Kidney glomerular epithelial cell (primary cell): ENCODE results near the gene G6PC3.
"Not testable (repeated sequence)": the region's sequence is repeated elsewhere in the genome, so short reads cannot be mapped to it uniquely, and the experiment has no call there.

ENCODE experiments used
- DNase-seq: peaks from one replicate; lab custom pipeline; 2025; lab: John Stamatoyannopoulos, UW

G6PC3 gene

DNA sequence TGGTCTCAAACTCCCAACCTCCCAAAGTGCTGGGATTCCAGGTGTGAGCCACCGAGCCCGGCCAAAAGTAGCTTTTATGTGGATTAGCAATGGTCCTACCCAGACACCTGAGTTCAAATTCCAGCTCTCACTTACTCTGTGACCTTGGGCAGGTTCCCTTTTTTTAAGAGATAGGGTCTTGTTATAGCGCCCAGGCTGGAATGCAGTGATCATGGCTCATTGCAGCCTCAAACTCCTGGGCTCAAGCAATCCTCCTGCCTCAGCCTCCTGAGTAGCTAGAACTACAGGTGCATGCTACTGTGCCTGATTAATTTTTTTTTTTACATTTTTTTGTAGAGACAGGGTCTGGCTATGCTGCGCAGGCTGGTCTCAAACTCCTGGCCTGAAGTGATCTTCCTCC lies 36.3 kb downstream of the G6PC3 start:
- DNase-seq = no peak

- peak; percentile 83 for DNase-seq
These were observed 38.1 kb downstream of the G6PC3 start for GRCh38 chr17:44108440-44109311.

DNA sequence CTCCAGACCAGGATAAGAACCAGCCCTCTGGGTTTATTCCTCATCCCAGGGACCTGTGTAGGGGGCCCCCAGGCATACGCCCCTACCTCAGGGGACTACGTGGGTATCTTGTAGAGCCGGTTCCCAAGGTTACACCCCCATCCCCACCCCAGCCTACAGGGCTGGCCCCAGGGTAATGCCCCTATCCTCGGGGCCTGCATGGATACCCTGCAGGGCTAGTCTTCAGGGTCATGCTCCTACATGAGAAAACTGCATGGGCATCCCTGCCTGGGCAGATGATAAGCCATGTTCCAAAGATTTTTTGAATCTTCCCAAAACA lies 38.7 kb downstream of the G6PC3 start:
- DNase-seq = no peak

GRCh38 chr17:44110011-44110686 lies 39.6 kb downstream of the G6PC3 start:
- DNase-seq = no peak

DNA sequence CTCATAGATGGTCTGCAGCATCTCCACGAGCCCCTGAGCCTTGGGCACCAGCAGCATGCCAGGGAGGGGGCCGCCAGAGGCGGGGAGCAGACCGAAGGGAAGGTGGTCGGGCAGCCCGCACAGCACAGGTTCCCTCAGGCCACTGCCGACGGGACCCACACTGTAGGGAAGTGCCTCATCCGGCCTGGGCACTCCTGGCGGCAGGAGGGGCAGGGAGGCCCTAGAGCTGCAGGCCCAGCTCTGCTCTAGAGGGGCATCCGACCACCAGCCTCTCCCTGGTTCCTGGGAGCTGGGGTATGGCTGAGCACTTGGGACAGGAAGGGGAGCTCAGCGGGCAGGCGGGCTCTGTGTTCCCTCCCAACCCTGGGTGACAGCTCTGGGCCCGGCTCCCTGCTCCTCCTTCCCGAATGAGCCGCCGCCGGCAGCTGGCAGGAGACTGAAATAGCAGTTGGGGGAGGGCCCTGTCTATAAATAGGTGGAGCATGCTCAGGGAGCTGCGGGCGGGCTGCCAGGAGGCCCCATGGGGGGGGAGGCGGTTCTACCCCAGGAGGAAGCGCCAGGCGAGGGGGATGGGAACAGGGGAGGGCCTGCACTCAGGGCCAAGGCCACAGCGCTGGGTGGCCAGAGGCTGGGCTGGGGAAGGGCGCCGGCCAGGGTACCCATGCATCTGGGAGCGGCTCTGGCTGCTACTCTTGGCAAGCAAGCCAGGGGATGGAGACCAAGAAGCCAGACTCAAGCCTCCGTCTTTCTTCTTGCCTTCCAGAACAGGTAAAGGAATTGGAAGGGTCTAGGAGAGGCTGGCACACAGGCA lies 40.5 kb downstream of the G6PC3 start:
- DNase-seq = peak; percentile 87

DNA sequence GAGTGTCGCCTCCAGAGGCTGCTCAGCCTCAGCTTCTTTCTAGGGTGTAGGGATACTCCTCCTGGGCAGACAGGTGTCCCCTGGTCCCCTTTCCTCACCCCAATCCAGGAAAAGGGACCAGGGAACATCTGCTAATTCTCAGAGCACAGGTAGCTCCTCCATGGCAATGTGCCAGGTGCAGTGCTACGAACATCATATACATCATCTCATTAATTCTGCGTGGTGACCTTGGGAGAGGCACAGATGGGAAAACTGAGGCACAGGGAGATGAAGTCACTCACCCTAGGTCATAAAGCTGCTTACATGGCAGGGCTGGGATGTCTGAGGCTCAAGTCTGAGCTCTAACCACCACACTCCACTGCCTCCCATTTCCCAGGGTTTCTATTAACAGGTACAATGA lies 41.2 kb downstream of the G6PC3 start:
- no peak for DNase-seq

DNA sequence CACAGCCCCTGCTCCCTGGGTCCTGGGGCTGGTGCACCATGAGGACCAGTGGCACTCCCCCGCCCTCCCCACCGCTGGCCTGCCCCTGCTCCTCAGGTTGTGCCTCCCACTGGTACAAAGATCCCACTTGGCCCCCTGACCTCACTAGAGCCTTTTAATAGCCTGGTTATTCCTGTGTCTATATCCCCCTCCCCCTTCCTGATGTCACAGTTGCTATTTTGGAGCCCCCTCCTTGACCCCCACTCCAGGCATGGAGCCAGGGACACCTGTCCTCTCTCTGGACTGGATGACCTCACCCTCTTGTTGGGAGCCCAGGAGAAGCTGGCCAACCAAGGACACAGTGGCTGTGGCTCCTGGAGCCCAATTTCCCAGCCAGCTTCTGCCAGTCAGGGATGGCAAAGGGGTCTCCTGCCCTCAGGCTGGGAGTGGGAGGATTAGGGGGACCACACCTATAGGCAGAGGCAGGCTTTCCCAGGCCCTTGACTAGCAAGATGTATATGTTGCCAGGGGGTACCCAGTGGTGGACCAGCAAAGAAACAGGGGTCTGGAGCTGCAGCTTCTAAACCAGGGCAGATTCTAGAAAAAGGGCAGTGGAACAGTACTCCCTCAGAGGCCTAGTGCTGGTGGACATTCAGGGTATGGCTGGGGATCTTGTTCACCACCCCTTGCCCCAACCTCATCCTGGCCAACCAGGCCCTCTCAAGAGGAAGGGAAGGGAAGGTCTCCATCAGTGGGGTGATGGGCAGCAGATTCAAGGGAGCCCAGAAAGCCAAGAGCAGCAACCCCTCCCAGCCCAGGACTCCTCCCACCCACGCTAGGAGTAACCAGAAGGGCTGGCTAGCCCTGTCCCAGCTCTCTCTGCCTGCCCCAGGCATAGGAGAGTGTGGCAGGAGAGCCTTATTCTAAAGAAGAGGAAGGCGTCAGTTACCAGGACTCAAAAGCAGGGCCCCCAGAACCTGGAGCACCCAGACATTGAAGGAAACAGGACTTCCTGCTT lies 42.0 kb downstream of the G6PC3 start:
- no peak for DNase-seq

DNA sequence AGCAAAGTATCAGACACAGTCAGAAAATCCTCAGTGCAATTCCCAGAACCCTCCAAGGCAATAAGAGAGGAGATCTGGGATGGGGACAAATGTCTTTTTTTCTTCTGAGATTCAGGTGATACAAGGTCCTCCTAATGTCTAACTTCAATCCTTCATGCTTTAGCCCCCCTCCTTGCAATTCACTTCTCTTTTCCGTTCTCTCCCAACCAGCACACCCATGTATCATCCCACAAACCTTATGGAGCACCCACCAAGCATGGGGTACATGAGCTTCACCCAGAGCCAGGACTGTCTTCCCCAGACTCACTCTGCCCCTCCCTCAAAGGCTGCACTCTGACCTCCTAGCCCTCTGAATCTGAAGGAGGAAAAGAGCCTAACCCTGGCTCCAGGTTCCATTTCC lies 42.8 kb downstream of the G6PC3 start:
- DNase-seq = no peak

- DNase-seq = no peak
These were observed 43.6 kb downstream of the G6PC3 start for GRCh38 chr17:44113868-44114840.

GRCh38 chr17:44115585-44116415 lies 45.3 kb downstream of the G6PC3 start:
- DNase-seq = no peak

DNA sequence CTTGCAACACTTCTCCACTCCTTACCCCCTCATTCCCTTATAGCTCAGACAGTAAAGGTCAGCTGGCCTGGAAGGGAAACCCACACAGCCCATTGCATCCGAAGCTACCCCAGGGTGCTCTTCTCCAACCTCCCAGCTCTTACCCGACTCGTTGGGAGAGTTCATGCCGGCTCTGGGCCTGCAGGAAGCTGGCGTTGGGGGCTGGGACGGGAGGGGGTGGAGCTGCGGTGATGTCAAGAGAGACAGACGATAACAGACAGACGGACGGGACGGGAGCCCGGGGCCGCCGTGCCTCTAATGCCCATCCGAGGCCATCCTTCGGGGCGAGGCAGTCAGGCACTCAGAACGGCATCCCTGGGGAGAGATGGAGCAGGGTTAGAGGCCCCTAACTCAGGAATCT lies 46.8 kb downstream of the G6PC3 start:
- no peak for DNase-seq

GRCh38 chr17:44118427-44119050 lies 48.0 kb downstream of the G6PC3 start:
- no peak for DNase-seq

DNA sequence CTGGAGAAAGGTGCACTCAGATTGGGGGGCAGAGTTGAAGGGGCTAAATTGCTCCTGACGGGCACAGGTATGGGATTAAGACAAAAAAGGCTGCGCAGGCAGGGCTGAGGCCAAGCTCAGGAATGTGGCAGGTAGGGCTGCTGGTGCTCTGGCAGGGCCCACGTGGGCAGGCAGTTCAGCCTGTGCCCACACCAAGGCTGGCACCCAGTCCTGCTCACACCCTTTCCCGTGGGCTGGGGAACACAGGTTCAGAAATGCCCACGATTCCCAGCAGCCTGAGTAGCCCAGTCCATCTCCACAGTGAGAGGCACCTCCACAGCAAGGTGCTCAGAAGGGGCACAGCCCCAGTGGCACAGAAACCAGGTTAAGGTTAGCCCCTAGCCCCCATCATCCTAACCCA lies 48.5 kb downstream of the G6PC3 start:
- no peak for DNase-seq

DNA sequence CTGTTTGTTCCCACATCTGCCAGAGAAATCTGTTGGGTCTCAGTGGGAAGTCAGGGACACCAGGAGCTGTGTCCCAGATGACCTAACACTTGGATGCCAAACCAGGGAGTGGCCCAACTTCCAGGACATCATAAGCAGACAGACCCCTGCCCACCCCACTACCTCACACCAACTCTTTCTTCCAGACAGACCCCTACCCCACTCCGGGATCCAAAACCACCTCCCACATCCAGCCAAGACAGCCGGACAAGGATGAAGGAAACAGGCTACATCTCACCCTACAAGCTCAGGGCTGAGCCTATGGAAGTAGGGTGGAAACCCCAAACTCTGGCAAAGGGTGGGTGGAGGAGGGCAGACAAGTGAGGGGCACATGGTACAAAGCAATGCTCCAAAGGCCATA lies 49.3 kb downstream of the G6PC3 start:
- no peak for DNase-seq

DNA sequence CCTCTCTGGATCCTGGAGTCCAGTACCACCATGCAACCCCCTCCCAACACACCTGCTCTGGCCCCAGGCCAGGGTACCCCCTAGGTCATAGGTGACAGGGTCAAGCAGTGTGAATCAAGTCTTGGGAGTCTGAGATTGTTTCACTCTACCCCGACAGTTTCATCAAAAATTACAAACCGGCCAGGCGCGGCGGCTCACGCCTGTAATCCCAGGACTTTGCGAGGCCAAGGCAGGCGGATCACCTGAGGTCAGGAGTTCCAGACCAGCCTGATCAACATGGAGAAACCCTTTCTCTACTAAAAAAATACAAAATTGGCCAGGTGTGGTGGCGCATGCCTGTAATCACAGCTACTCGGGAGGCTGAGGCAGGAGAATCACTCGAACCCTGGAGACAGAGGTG lies 49.7 kb downstream of the G6PC3 start:
- DNase-seq = not testable (repeated sequence)

DNA sequence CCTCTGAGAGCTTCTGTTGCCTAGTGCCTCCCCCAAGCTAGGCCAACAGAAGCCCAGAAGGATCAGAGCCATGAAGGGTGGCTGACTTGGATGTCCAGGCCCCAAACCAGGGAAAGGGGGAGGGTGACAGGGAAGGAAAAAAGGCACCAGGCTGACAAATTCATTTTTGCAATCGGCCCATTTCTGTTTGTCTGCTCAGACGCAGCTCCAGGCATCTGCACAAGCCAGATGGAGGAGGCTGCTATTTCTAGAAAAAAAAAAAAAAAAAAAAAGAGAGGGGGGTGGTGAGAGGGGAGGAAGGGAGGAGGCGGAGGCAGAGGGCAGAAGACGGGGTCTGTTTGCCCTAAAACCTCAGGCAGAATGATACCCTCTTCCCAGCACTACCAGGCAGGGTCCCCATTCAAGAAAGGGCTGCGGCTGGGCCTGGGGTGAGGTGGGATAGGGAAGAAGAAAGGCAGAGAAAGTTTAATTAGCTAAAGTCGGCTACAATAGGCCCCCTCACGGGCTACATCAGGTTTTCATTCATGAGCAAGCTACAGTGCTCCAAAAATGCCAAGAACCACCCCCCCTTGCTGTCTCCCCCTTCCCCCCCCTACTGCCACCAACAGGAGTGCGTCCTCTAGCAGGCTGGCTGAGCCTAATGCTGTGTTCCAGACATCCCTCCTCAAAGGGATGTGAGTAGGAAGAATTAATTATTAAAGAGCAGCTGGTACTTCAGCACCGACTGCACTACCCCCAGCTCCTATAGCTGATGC lies 50.5 kb downstream of the G6PC3 start:
- DNase-seq = no peak

DNA sequence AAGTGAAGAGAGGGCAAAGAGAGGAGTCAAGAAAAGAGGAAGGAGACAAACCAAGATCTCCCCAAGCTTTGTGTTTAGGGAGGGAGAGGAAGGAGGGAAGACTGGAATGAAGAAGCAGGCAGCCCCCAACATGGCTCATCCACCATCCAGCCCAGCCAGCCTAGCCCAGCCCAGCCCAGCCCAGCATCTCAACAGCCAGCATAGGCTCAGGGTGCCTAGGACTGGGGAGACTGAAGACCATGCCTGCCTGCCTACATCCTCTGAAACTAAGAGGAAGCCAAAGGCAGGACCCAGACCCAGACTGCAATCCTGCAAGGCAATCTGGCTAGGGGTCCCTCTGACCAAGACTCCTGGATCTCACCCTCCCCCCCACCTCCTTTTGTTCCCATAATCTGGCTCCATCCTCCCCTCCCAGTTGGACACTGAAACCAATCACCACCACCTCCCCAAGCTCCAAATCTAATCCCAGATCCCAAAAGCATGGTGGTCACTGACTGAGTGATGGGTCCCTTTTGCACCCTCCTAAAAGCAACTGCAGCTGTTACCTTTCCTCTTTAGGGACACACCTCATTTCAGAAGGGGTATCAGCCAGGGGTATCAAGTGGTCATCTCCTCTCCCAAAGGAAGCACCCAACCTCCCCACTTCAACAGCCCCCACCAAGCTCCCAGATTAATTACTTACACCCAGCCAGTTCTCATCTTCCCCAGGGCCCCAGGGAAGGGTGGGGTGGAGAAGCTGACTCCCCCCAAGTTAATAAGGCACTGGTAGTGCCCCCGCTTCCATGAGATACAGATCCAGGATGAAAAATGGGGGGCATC lies 51.7 kb downstream of the G6PC3 start:
- DNase-seq = no peak
